HG03432 (cell line): ENCODE data around the gene KLHL36.
A peak's percentile ranks its signal among the peaks of the same experiment; 100 is the strongest.
"Not testable (repeated sequence)": the region's sequence is repeated elsewhere in the genome, so short reads cannot be mapped to it uniquely, and the experiment has no call there.

Experiments used
- ATAC-seq: cut with Tn5 transposase; IDR thresholded peaks from one replicate; pipeline ENCODE4 v1.9.1; 2021; ENCODE audit warnings: mild to moderate bottlenecking, moderate library complexity; ENCODE audit not compliant: unreplicated experiment

KLHL36 gene

DNA sequence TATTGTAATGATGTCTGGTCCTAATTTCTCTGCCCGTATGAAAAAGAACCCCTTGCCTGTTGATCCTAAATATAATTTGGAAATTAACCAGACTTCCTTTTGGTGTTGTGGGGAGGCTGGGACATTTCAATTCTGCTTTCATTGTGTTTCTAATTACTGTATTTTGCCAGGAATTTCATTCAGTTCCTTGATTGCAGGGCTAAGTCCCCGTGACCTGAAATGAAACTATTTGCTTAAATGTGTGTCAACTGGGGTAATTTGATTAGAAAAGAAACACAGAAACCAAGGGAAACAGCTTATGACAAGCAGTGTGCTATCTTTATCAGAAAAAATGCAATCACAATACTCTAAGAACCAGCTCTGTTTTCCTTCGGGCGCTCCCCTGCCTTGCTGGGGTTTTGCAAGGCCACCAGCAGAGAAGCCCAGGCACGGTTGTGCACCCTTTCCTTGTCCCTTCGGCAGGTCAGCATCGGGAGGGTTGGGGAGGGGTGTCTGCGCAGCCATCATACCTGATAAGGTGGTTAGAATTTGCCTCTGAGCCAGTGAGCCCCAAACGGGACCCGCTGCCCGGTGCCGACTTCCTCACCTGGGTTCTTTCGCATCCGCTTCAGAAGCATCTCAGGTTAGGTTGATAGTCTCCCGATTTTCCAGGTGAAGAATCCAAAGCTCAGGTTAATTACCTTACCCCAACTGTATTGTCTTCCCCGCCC lies 19.4 kb downstream of the KLHL36 start:
- no peak for ATAC-seq

DNA sequence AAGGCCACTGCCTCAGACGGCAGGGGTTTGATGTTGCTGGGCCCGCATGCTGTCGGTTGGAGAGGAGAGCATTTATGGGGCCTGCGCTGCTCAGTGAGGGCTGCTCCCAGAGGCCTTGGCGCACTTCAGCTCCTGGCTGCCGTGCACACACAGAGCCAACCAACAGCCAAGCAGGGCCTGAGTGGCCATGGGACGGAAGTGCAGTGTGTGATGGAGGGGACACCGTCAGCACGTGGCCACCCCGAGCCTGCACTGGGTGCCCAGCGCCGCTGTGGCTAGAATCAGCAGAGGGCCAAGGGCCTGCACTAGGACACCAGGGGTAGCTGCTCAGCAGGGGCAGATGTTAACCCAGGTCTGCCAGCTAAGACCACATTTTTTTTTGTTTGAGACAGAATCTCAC lies 21.8 kb downstream of the KLHL36 start:
- ATAC-seq = no peak

GRCh38 chr16:84672276-84673202 lies 24.2 kb downstream of the KLHL36 start:
- ATAC-seq = no peak

- no peak for ATAC-seq
Measured at GRCh38 chr16:84673203-84673535, 24.9 kb downstream of the KLHL36 start.

- no peak for ATAC-seq
Measured at GRCh38 chr16:84673561-84673960, 25.2 kb downstream of the KLHL36 start.

DNA sequence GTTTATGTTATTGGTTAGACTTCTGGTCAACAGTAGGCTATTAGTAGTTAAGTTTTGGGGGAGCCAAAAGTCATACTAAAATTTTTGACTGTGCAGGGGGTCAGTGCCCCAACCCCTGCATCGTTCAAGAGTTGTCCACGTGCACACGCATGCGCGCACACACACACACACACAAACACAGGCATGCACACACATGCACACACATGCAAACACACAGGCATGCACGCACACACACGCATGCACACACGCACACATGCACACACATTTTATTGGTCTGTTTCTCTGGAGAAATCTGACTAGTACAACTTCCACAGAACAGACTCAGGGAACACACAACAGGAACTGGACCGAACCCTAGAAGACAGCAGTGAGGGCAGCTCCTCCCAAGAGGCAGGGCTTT lies 27.1 kb downstream of the KLHL36 start:
- no peak for ATAC-seq

DNA sequence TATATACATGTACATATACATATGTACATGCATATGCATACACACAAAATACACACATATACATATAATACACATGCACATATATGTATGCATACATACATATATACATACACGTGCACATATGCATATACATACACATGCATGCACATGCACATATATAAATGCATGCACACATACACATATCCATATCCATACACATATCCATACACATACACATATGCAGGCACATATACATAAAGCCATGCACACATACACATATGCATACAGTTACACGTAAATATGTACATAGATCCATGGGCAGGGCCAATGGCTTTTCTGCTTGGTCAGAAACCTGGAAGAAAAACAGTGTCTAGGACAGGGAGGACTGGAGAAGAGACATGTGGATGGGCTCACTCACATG lies 27.6 kb downstream of the KLHL36 start:
- ATAC-seq = no peak

- ATAC-seq = no peak
Measured at GRCh38 chr16:84677017-84677803, 28.9 kb downstream of the KLHL36 start.

- no peak for ATAC-seq
Measured at GRCh38 chr16:84677849-84678248, 29.5 kb downstream of the KLHL36 start.

GRCh38 chr16:84678541-84678940 lies 30.2 kb downstream of the KLHL36 start:
- no peak for ATAC-seq

- ATAC-seq = no peak
Measured at GRCh38 chr16:84680165-84680842, 32.0 kb downstream of the KLHL36 start.

DNA sequence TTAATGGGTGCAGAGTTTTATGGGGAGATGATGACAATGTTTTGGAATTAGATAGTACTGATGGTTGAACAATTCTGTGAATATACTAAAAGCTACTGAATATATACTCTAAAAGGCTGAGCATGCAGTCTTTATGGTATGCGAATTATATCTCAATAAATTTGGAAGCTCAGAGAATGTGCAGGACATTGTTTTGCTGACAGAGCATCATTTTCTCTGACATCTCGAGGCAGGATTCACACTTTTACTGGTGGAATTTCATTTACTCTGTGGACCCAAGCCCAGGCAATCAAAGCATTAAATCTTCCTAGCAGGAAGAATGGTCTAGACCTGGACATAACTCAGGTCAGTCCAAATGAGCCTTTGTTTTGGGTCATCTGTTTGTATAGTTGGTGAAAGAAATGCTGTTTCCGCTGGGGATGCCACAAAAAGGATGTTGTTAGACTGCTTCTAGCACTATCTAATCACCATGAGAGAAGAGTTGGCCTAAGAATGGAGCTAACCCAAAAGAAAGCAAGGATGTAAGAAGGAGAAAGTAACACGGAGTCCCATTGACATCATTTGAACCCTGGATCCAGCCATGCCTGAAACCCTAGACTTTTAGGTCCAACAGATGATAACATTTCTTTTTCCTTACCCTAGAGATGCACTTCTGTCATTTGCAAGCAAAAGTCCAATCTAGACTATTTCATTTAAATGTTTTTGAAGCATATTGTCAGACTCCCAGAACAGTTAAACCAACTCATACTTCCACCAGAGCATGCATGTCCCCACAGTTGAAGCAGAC lies 32.7 kb downstream of the KLHL36 start:
- ATAC-seq = no peak

GRCh38 chr16:84683691-84684591 lies 35.6 kb downstream of the KLHL36 start:
- ATAC-seq = no peak

GRCh38 chr16:84684592-84684965 lies 36.3 kb downstream of the KLHL36 start:
- no peak for ATAC-seq

- no peak for ATAC-seq
Measured at GRCh38 chr16:84685210-84685609, 36.9 kb downstream of the KLHL36 start.

GRCh38 chr16:84686707-84687298 lies 38.5 kb downstream of the KLHL36 start:
- no peak for ATAC-seq

- peak; percentile 82 for ATAC-seq
Measured at GRCh38 chr16:84687715-84688114, 39.4 kb downstream of the KLHL36 start.

GRCh38 chr16:84688163-84688562 lies 39.9 kb downstream of the KLHL36 start:
- ATAC-seq = not testable (repeated sequence)

DNA sequence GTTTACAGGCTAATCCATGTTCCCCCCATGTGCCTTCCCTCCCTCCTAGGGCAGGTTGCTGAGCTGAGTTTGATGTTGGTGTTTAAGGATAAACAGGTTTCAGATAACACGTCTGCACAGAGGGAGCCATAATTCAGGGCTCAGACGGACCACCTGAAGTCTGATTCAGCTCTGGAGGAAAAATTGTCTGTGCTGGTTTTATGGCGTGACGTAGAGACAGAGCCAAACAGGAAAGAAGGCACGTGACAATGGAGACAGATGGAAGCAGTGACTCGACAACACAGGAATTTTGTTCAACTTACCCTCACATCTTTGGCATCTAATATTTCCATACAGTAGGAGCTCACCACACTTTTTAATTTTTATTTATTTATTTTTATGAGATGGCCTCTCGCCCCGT lies 40.8 kb downstream of the KLHL36 start:
- no peak for ATAC-seq
